Cardiac septum (tissue), 1 donor: ENCODE data around the gene NEURL1B. TPM values are rescaled to one million over a fixed set of nuclear protein-coding genes. Genes with fewer than 3 reads are reported as not detected.

Source experiments
- DNase-seq: peaks from one replicate; pipeline ENCODE4 v3.0.0-alpha.2; 2020; ENCODE audit warnings: low spot score
- intact Hi-C: fragments of 100-400 bp; cut with DNase I; formaldehyde crosslinking; loops from one replicate; pipeline ENCODE4 v1.14.0; 2022
- total RNA-seq: library from RNA; stranded (reverse); fragmentation: NEBNext Ultra II Directional; extraction: Animal tissue kit (Norgen Biotek cat#: 25700); gene quantifications from one replicate; pipeline ENCODE4 v1.2.1, GENCODE V29; 2021
- donor health status: DM: no; HTN: no; CAD: no.

The NEURL1B gene
- total RNA-seq, 1 donor from 2014 or later = 19.7 TPM

DNA sequence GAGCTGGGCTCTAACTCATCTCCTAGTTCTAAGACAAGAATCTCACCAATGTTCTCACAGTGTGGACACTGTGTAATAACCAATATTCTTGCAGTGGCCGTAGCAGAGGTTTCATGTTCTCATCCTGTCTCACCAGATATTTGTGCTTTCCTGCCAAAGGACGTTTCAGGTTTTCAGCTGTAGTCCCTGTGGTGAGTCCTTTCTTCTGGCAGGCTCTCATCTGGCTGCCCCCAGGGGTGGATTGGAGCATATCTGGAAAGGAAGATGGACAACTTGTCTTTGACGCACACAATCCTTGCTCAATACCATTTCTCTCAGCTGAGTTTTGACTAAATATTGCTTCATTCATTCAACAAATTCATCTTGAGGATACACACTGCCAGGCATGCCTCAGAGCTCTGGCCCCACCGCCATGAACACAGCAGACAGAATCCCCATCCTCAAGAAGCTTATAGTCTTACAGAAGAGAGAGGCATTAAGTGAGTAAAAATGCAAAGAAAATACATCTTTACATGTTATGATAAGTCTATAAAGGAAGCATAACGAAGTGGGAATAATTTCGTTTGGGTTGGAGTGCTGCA is 33.8 kb upstream of the NEURL1B start:
- intact Hi-C loops = loop anchor here (5.0 kb wide), 1 partner anchor 35 kb away; the partner anchor contains the start of gene NEURL1B
- peak; percentile 36 for DNase-seq

DNA sequence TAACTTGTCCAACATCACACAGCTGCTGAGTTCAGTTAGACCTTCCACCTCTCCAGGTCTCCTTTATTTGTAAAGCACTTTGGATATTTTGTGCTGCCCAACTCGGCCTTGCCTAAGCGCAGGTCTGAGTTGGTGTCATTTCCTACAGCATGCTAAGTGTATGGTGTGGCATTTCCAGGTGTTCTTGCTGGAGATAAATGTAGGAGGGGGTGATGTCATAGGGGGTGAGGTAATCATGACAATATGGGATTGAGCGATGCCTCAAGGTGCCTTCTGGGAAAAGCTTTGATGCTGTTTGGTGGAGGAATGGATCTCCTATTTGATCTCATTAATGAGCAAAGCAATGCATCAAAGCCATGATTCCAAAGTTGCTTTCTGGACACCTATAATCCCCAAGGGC is 32.3 kb upstream of the NEURL1B start:
- intact Hi-C loops = loop anchor here (5.0 kb wide), 1 partner anchor 34 kb away; the partner anchor contains the start of gene NEURL1B
- no peak for DNase-seq

DNA sequence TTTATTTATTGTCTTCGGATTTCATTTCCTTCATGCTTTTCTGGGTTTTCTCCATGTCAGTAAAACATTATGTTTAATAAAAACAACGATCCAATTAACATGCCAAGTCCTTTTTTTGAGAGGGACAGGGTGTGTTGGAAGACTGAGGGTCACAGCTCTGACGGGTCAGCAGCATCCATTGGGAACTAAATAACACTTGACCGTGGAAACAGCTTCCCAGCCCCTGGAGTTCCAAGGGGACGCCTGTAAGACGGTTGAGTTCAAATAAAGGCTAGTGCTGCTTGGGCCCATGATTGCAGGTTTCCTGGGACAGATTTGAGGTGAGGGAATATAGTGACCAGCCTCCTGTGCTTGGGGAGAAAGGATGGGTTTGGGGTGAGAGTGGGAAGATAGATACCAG is 30.4 kb upstream of the NEURL1B start:
- intact Hi-C loops = no loop called here
- DNase-seq = peak; percentile 66

GRCh38 chr5:172611913-172612312 is 29.1 kb upstream of the NEURL1B start:
- intact Hi-C loops = no loop called here

GRCh38 chr5:172612771-172613170 is 28.3 kb upstream of the NEURL1B start:
- peak; percentile 33 for DNase-seq
- intact Hi-C loops = no loop called here

More at GRCh38 chr5:172611913-172612312, 29.1 kb upstream of the NEURL1B start:
- peak; percentile 54 for DNase-seq

GRCh38 chr5:172616136-172616535 is 24.9 kb upstream of the NEURL1B start:
- intact Hi-C loops = no loop called here
- DNase-seq = no peak

GRCh38 chr5:172616730-172617129 is 24.3 kb upstream of the NEURL1B start:
- intact Hi-C loops = no loop called here
- peak; percentile 75 for DNase-seq

GRCh38 chr5:172617817-172618216 is 23.2 kb upstream of the NEURL1B start:
- intact Hi-C loops = no loop called here
- DNase-seq = peak; percentile 72

DNA sequence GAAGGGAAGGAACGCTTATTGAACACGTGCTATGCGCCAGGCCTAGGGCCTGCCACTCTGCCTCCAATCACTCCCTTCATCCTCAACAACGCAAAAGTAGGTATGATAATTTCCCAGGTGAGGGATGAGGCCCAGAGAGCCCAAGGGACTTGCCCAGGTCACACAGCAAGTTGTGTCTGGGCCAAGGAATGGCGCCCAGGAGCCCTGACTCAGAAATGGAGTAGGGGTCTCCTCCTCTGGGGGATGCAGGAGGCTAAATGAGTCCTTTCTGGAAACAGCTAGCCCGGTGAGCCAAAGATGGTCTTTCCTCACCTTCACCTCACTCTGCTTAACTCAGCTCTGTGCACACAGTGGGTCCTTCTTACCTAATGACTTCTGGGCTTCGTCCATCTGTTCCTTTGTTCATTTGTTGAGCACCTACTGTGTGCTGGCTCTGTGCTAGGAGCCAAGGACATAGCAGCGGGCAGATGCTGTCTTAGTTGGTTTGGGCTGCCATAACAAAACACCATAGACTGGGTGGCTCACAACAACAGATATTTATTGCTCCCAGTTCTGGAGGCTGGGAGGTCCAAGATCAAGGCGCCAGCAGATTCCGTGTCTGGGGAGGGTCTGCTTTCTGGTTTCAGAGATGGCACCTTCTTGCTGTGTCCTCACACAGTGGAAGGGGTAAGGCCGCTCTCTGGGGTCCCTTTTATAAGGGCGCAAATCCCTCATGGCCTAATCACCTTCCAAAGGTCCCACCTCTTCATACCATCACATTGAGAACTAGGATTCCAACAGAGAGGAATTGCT is 22.3 kb upstream of the NEURL1B start:
- intact Hi-C loops = no loop called here
- peak; percentile 53 for DNase-seq

DNA sequence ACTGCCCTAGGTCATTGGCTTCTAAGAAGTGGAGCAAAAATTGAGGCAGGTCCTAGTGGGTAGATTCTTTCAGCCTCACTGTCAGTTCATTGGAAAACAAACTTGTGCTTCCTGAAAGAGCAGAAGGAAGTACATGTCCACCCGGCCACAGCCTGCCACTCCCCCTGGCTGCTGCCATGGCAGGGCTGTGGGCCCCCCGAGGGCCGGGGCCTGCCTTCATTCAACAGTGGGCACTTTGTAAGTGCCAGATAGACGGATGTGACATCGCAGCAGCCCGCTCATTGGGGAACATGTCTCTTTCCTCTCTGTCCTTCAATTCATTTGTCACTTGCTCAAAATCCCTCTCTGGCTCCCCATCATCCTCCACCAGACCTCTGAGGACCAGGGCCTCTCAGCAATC is 20.6 kb upstream of the NEURL1B start:
- intact Hi-C loops = no loop called here
- DNase-seq = peak; percentile 50

DNA sequence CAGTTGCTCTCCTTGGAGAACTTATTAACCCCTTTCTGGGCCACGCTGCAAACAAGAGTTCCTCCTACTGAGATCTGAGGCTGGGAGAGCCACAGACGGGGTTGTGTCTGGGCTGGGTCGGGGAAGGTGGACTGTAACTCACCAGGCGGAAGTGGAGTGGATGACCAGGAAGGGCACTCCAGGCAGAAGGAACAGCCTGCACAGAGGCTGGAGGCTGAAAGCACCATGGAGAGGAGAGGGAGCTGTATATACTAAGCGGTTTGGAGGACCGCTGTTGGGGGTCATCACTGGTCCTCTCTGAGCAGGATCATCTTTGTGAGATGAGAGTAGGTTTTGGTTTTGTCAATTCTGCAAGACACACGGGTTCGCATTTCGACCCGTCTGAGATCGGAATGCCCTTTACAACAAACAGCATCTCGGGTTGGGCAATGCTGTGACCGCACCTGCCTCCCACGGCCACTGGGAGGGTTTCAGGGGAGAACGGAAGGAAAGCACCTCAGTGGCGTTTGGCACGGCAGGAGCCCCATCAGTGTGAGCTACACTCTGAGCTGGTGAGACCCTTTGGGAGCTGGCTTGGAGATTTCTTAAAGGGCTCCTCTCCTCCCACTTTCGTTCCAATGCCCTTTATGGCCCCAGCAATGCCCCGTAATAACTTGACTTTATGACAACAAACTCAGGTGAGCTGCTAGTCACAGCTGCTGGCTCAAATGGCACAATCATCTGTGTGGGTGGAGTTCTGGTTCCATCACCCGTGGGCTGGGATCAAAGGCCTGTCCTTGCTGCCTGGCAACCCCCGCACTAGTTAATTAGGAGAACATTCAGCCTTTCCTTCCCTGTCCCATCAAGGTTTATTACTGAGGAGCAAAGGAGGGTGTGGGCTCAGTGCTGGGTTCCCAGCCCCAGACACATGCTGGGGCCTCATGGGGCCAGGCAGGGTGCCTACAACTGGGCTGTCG is 18.7 kb upstream of the NEURL1B start:
- DNase-seq = peak; percentile 69
- intact Hi-C loops = no loop called here

DNA sequence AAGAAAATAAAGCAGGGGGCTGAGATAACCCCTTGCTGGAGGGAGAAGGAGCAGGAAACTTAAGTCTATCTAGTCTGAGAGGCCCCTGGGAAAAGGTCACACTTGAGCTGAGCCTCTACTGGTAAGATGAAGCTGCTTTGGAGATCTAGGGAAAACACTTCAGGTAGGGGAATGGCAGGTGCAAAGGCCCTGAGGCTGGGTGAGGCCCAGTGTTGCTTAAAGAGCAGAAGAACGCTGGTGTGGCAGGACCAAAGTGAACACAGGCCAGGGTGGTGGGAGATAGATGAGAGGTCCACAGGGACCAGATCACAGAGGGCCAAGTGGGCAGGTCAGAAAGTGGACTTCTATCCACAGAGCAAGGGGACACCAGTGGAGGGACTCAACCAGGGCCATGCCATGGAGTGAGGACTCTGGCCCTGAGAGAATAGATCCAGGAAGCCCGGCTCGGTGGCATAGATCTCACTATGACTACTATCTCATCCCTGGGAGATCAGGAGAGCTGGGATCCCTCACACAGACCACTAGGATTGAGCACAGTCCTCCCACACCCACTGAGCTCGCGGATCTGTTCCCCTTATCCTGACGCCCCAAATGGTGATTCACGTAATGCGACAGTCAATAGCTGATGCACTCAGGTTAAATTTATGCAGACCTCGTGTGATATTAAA is 17.6 kb upstream of the NEURL1B start:
- intact Hi-C loops = no loop called here

DNA sequence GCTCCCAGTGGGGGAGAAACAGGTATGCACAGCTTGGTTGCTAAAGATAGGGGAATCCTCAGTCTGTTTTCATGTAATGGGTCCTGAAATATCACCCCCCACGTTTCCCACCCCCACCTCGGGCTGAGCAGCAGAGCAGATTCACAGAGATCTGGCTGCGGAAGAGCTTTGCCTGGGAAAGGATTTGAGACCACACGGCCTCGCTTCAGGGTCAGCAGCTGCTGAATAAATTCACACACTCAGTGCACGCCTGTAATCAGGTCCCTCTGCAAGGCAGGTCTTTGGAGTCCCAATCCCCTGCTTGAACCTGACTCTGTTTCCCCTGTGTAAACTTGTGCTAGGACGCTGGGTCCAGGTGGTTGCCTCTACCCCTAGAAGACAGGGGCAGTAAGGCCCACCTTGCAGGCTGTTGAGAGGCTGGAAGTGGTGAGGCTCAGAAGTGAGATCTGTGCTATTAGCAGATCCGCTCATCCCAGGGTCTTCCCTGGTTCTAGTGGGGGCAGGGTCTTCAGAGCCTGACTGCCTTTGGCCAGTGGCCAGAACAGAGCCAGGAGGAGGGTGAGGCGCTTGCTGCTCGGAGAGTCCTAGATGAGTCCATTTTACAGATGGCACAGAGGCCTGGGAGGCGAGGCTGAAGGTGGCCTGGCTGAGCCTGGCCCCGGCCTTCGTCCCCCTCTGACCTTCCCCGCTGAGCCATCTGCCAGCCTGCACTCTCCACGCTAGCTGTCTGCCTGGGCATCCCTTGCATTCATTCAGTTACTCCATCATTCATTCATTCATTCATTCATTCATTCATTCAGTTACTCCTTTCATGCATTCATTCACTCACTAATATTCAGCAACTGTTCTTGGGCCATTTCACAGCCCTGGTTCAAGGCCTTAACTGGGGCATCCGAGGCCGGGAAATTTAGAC is 16.7 kb upstream of the NEURL1B start:
- intact Hi-C loops = no loop called here
- peak; percentile 71 for DNase-seq

More for the DNA sequence above, 17.6 kb upstream of the NEURL1B start:
- DNase-seq = peak; percentile 56

- intact Hi-C loops = no loop called here
- DNase-seq = peak; percentile 38
These were observed 15.8 kb upstream of the NEURL1B start for GRCh38 chr5:172624996-172625964.

DNA sequence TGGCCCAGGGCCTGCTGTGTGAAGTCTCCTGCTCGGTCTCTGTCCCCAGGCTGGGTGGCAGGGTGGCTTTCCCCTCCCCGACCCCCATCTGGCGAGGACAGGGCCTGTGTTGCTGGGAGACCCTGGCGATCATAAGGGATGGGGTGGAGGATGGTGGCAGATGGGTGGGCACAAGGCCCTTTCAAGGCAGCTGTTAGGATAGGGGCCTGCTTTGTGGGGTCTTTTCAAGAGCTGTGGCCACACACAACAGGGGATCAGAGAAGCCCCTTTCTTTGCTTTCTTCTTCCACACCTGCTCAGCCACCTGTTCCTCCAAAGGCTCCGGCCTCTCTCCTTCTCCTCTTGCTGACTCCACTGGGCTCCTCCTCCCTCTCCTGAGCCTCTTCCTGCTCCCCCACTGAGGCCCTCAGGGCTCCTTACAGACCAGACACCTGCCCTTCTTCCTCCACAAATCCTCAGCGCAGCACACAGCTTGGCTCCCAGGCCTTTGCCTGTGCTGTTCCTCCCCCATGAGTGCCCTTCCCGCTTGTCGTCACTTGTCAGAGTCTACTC is 15.0 kb upstream of the NEURL1B start:
- intact Hi-C loops = no loop called here
- DNase-seq = peak; percentile 70

DNA sequence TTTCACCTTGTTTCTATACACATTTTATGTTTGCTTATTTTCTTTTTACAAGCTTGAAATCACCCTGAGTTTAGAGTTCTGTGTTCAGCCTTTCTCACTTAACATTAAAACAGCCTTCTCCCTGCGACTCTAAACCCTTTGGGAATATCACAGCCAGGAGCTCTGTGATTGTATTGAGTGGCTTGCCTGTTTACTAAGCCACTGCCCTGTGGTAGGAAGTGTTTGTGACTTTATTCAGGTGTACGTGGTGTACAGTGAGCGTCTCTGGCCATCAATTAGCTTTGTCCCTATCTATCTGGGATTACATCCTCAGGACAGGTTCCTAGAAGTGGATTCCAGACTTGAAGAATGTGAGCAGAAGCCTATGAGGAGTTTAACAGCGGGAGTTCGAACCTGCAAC is 11.0 kb upstream of the NEURL1B start:
- no peak for DNase-seq
- intact Hi-C loops = no loop called here

DNA sequence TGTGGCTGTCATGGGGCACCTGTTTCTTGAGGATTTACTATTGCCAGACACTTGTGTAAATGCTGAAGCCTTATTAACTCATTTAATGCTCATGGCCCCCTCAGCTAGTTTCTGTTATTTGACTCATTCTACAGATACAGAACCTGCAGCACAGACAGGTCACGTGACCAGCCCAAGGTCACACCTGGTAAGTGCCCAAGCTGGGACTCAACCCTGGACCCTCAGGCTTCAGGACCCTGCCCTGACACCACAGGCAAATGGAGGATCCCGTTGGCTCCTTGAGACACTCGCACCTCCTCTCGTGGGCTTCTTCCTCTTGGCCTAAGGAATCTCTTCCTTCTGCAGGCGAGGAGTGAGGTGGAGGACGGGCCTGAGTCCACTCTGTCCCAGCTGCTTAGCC is 10.6 kb upstream of the NEURL1B start:
- intact Hi-C loops = no loop called here
- DNase-seq = peak; percentile 73
